ENCODE measurements around the gene ERI2. TPM values are rescaled to one million over a fixed set of nuclear protein-coding genes. Genes with fewer than 3 reads are reported as not detected.

ERI2 gene
- total RNA-seq, 2 experiments from 2014 or later: 12.4 to 13.2 TPM

- Mint-ChIP-seq H3K36me3 (ENCODE audit: low read depth) (peaks cover 59% of the 10 kb centered on the region), H3K27me3 (no peaks in the 10 kb centered on the region), H3K4me3 (no peak overlapping the region), H3K9me3 (no peaks in the 10 kb centered on the region), H3K27ac (peak overlapping the region; percentile 63), H3K4me1 (peaks cover 38% of the 10 kb centered on the region)
- ChIA-PET POLR2A (interaction anchor here (1.0 to 1.5 kb wide), 3 partner anchors 30 to 236 kb away, joined by 3 to 4 read pairs (median 4); partner anchors contain the start of genes ERI2 and REXO5), CTCF (interaction anchor here (1.0 to 2.1 kb wide), 3 partner anchors 11 to 239 kb away, joined by 4 to 8 read pairs (median 4); no protein-coding TSS in a partner anchor)
- no peak for DNase-seq
Observed at GRCh38 chr16:20844588-20844987, 38.3 kb upstream of the ERI2 start.

GRCh38 chr16:20844054-20844453, 37.8 kb upstream of the ERI2 start:
- no peak for DNase-seq
- no peaks in the 10 kb centered on the region for H3K27me3 Mint-ChIP-seq
- no peak overlapping the region for H3K4me3 Mint-ChIP-seq
- ChIA-PET POLR2A (interaction anchor here (1.0 to 1.2 kb wide), 2 partner anchors 31 to 38 kb away, joined by 4 read pairs; partner anchors contain the start of genes ERI2 and REXO5), CTCF (interaction anchor here (1.0 to 2.1 kb wide), 3 partner anchors 11 to 240 kb away, joined by 4 to 8 read pairs (median 4); no protein-coding TSS in a partner anchor)
- H3K9me3 Mint-ChIP-seq: no peaks in the 10 kb centered on the region
- H3K4me1 Mint-ChIP-seq: peaks cover 37% of the 10 kb centered on the region
- peak overlapping the region; percentile 63 for H3K27ac Mint-ChIP-seq
- H3K36me3 Mint-ChIP-seq (ENCODE audit: low read depth): peaks cover 62% of the 10 kb centered on the region

GRCh38 chr16:20839504-20839903, 33.2 kb upstream of the ERI2 start:
- no peak overlapping the region for H3K27ac Mint-ChIP-seq
- DNase-seq: no peak
- H3K4me3 Mint-ChIP-seq: no peak overlapping the region
- peaks cover 81% of the 10 kb centered on the region for H3K36me3 Mint-ChIP-seq (ENCODE audit: low read depth)
- H3K9me3 Mint-ChIP-seq: peaks cover 4% of the 10 kb centered on the region
- POLR2A ChIA-PET: no interaction called here
- CTCF ChIA-PET: no interaction called here
- no peaks in the 10 kb centered on the region for H3K27me3 Mint-ChIP-seq
- peaks cover 12% of the 10 kb centered on the region for H3K4me1 Mint-ChIP-seq

- Mint-ChIP-seq H3K4me3 (no peak overlapping the region), H3K4me1 (peaks cover 2% of the 10 kb centered on the region), H3K9me3 (peaks cover 4% of the 10 kb centered on the region), H3K27ac (no peak overlapping the region), H3K36me3 (ENCODE audit: low read depth) (peaks cover 84% of the 10 kb centered on the region), H3K27me3 (no peaks in the 10 kb centered on the region)
- ChIA-PET CTCF (no interaction called here), POLR2A (no interaction called here)
- DNase-seq: no peak
Observed at GRCh38 chr16:20838240-20838639, 32.0 kb upstream of the ERI2 start.

- peaks cover 60% of the 10 kb centered on the region for H3K36me3 Mint-ChIP-seq (ENCODE audit: low read depth)
- CTCF ChIA-PET: interaction anchor here (1.3 kb wide), 1 partner anchor 11 kb away, joined by 4 read pairs; no protein-coding TSS in a partner anchor
- no peak overlapping the region for H3K4me3 Mint-ChIP-seq
Observed at GRCh38 chr16:20833086-20833485, 26.8 kb upstream of the ERI2 start.

GRCh38 chr16:20830372-20830771, 24.1 kb upstream of the ERI2 start:
- Mint-ChIP-seq H3K27me3 (no peaks in the 10 kb centered on the region), H3K27ac (no peak overlapping the region), H3K9me3 (no peaks in the 10 kb centered on the region), H3K4me1 (no peaks in the 10 kb centered on the region), H3K4me3 (no peak overlapping the region), H3K36me3 (ENCODE audit: low read depth) (peaks cover 47% of the 10 kb centered on the region)
- CTCF ChIA-PET: no interaction called here
- POLR2A ChIA-PET: no interaction called here
- no peak for DNase-seq

More at GRCh38 chr16:20833086-20833485, 26.8 kb upstream of the ERI2 start:
- Mint-ChIP-seq H3K27me3 (no peaks in the 10 kb centered on the region), H3K4me1 (no peaks in the 10 kb centered on the region), H3K9me3 (peaks cover 4% of the 10 kb centered on the region), H3K27ac (no peak overlapping the region)
- DNase-seq: no peak
- POLR2A ChIA-PET: no interaction called here

GRCh38 chr16:20829536-20829935, 23.3 kb upstream of the ERI2 start:
- no peak for DNase-seq
- Mint-ChIP-seq H3K27ac (no peak overlapping the region), H3K36me3 (ENCODE audit: low read depth) (peaks cover 43% of the 10 kb centered on the region), H3K27me3 (no peaks in the 10 kb centered on the region), H3K9me3 (no peaks in the 10 kb centered on the region), H3K4me3 (no peak overlapping the region), H3K4me1 (no peaks in the 10 kb centered on the region)
- POLR2A ChIA-PET: no interaction called here
- CTCF ChIA-PET: no interaction called here

GRCh38 chr16:20826039-20826566, 19.8 kb upstream of the ERI2 start:
- POLR2A ChIA-PET: interaction anchor here (1.0 kb wide), 1 partner anchor 19 kb away, joined by 3 read pairs; the partner anchor contains the start of genes ERI2 and REXO5
- Mint-ChIP-seq H3K9me3 (no peaks in the 10 kb centered on the region), H3K36me3 (ENCODE audit: low read depth) (peaks cover 48% of the 10 kb centered on the region), H3K4me3 (no peak overlapping the region), H3K27ac (no peak overlapping the region), H3K27me3 (no peaks in the 10 kb centered on the region), H3K4me1 (peaks cover 15% of the 10 kb centered on the region)
- CTCF ChIA-PET: no interaction called here
- no peak for DNase-seq

- POLR2A ChIA-PET: interaction anchor here (1.0 kb wide), 1 partner anchor 77 kb away, joined by 3 read pairs; the partner anchor contains the start of genes DCUN1D3 and LYRM1
- Mint-ChIP-seq H3K4me3 (no peak overlapping the region), H3K9me3 (no peaks in the 10 kb centered on the region), H3K36me3 (ENCODE audit: low read depth) (peaks cover 54% of the 10 kb centered on the region), H3K4me1 (peaks cover 15% of the 10 kb centered on the region), H3K27me3 (no peaks in the 10 kb centered on the region), H3K27ac (peak overlapping the region; percentile 41)
- no peak for DNase-seq
- CTCF ChIA-PET: no interaction called here
Observed at GRCh38 chr16:20822521-20823325, 16.5 kb upstream of the ERI2 start.

- H3K36me3 Mint-ChIP-seq (ENCODE audit: low read depth): peaks cover 56% of the 10 kb centered on the region
- POLR2A ChIA-PET: no interaction called here
- H3K4me1 Mint-ChIP-seq: peaks cover 15% of the 10 kb centered on the region
- no peak for DNase-seq
- H3K4me3 Mint-ChIP-seq: no peak overlapping the region
- H3K9me3 Mint-ChIP-seq: no peaks in the 10 kb centered on the region
- CTCF ChIA-PET: no interaction called here
- H3K27ac Mint-ChIP-seq: no peak overlapping the region
- no peaks in the 10 kb centered on the region for H3K27me3 Mint-ChIP-seq
Observed at GRCh38 chr16:20821682-20822081, 15.4 kb upstream of the ERI2 start.

- ChIA-PET CTCF (interaction anchor here (0.6 to 1.5 kb wide), 3 partner anchors 12 to 1398 kb away, joined by 3 to 6 read pairs (median 5); partner anchors contain the start of genes ERI2 and REXO5), POLR2A (interaction anchor here (1.8 kb wide), 1 partner anchor 12 kb away, joined by 5 read pairs; the partner anchor contains the start of genes ERI2 and REXO5)
- Mint-ChIP-seq H3K9me3 (no peaks in the 10 kb centered on the region), H3K4me3 (no peak overlapping the region), H3K27ac (no peak overlapping the region), H3K4me1 (peaks cover 26% of the 10 kb centered on the region), H3K27me3 (no peaks in the 10 kb centered on the region), H3K36me3 (ENCODE audit: low read depth) (peaks cover 54% of the 10 kb centered on the region)
- DNase-seq: no peak
Observed at GRCh38 chr16:20818929-20819585, 12.8 kb upstream of the ERI2 start.

GRCh38 chr16:20814784-20815183, 8.5 kb upstream of the ERI2 start:
- Mint-ChIP-seq H3K36me3 (ENCODE audit: low read depth) (peaks cover 39% of the 10 kb centered on the region), H3K9me3 (no peaks in the 10 kb centered on the region), H3K4me3 (no peak overlapping the region), H3K4me1 (peaks cover 24% of the 10 kb centered on the region), H3K27me3 (no peaks in the 10 kb centered on the region), H3K27ac (no peak overlapping the region)
- POLR2A ChIA-PET: interaction anchor here (1.1 kb wide), 1 partner anchor 9 kb away, joined by 5 read pairs; the partner anchor contains the start of genes ERI2 and REXO5
- CTCF ChIA-PET: interaction anchor here (0.6 to 1.5 kb wide), 4 partner anchors 8 to 417 kb away, joined by 3 to 4 read pairs (median 3); partner anchors contain the start of genes ERI2 and REXO5
- no peak for DNase-seq

- ChIA-PET POLR2A (no interaction called here), CTCF (interaction anchor here (0.7 to 1.2 kb wide), 2 partner anchors 13 to 38 kb away, joined by 3 to 4 read pairs; no protein-coding TSS in a partner anchor)
- no peak for DNase-seq
- Mint-ChIP-seq H3K4me1 (peaks cover 39% of the 10 kb centered on the region), H3K27ac (no peak overlapping the region), H3K9me3 (no peaks in the 10 kb centered on the region), H3K27me3 (no peaks in the 10 kb centered on the region), H3K4me3 (no peak overlapping the region), H3K36me3 (ENCODE audit: low read depth) (peaks cover 32% of the 10 kb centered on the region)
Observed at GRCh38 chr16:20812510-20812909, 6.2 kb upstream of the ERI2 start.
